ENCODE results near the gene PDE8B.

PDE8B gene

GRCh38 chr5:77232574-77233358, 22.3 kb downstream of the PDE8B start:
- no peak for DNase-seq (ENCODE audit: low spot score)

GRCh38 chr5:77235846-77236721, 25.6 kb downstream of the PDE8B start:
- DNase-seq (ENCODE audit: low spot score), result no peak

GRCh38 chr5:77239126-77239741, 28.8 kb downstream of the PDE8B start:
- no peak for DNase-seq (ENCODE audit: low spot score)

DNA sequence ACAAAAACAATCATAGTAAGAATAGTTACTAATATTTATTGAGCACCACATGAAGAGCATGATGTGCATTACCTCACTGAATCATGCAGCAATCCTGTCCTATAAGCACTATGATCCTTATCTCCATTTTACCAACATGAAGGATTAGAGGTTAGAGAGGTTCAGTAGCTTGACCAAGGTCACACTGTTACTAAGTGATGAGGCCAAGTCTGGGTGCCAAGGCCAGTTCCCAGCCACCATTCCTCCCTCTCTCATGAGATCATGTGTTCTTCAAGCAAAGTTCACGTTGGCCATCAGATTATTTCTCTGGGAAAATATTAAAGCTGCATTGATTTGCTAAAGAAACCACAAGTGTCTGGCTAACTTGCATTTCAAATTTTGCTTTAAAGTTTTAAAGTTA, 31.0 kb downstream of the PDE8B start:
- no peak for DNase-seq (ENCODE audit: low spot score)

GRCh38 chr5:77249475-77249874, 39.0 kb downstream of the PDE8B start:
- DNase-seq (ENCODE audit: low spot score), result no peak

DNA sequence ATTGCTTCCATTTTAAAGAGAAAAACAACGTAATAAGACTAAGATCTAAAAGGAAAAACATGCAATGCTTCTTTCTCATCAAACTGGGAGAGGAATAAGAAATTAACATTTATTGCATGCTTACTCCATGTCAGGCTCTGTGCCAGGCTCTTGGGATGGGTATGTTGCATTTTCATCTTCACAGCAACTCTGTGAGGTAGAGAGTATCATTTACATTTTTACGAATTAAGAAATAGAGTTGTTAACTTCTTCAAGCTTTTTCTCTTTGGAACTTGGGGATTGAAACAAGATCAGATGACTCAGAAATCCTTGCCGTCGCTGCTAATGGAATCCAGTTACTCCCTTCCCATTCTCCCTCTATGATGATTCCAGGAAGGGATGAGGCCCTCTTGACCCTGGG, 39.5 kb downstream of the PDE8B start:
- no peak for DNase-seq (ENCODE audit: low spot score)

- no peak for DNase-seq (ENCODE audit: low spot score)
Observed at GRCh38 chr5:77251921-77252320, 41.4 kb downstream of the PDE8B start.

GRCh38 chr5:77255617-77256016, 45.1 kb downstream of the PDE8B start:
- no peak for DNase-seq (ENCODE audit: low spot score)

GRCh38 chr5:77256406-77256805, 45.9 kb downstream of the PDE8B start:
- DNase-seq (ENCODE audit: low spot score), result no peak

DNA sequence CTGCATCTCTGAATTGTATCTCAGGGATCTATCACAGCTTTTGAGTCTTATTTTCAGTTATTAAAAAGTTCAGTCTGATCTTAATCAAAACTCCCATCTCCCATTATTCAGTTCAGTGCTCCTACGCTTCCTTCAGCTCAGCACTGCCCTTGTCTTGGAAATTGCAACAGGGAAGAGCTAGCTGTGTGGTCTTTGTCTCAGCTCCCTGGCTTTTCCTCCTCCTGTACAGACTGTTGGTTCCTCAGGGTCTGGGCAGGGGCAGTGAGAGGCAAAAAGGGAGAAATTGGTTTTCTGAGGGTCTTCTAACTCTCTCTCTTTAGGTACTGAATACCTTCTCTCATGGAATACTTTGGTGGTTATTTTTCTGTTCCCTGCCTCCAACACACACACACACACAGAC, 48.2 kb downstream of the PDE8B start:
- DNase-seq (ENCODE audit: low spot score), result no peak

- no peak for DNase-seq (ENCODE audit: low spot score)
Observed at GRCh38 chr5:77259476-77259875, 49.0 kb downstream of the PDE8B start.

DNA sequence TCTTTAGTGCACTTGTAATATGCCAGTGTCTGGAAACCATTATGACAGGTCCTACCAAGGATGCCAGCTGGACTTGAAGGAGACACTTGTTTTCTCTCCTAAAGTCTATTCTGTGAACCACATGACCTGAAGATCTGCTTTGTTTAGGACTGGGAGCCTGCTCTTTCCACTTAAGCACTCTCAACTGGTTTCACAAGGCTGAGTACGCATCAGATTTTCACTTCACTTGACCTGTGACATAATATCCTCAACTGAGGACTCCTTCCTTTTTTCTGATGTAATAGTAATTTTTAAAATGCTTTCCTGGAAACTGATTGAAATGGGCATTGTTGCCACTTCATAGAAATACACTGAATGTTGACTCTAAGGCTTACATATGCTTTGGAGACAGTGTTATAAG, 52.2 kb downstream of the PDE8B start:
- no peak for DNase-seq (ENCODE audit: low spot score)

DNA sequence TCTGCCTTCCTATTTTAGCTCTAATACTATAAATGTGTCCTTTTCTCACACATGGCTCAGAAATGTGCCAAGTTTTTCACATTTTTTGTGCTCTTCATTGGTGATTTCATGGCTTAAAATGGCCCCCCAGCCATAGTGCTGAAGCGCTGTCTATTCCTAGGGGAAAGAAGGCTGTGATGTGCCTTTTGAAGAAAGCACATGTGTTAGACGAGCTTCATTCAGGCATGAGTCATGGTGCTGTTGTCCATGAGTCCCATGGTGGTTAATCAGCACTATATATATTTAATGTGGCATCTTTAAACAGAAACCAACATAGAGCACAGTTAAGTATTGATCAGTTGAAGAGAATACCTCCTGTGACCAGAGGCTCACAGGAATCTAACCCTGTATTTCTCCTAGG, 55.8 kb downstream of the PDE8B start:
- no peak for DNase-seq (ENCODE audit: low spot score)

- DNase-seq (ENCODE audit: low spot score), result no peak
Observed at GRCh38 chr5:77267496-77267895, 57.0 kb downstream of the PDE8B start.

- no peak for DNase-seq (ENCODE audit: low spot score)
Observed at GRCh38 chr5:77272206-77272605, 61.7 kb downstream of the PDE8B start.

DNA sequence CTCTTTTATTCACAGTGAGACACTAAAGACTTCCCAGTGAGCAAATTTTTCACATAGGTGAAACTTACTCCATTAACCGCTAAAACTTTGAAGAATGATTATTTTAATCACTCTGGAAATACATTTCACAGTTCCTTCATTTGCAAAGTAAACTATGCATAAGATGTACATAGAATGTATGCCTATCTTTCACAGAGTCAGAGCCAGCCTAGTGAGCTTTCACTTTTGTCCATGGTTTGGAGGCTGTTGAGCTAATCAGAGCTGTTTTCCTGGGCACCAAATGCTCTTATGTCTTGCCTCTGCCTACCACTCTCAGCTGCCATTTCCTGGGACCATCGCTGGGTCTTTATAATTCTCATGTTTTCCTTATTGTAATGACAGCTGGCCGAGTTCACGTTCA, 67.3 kb downstream of the PDE8B start:
- no peak for DNase-seq (ENCODE audit: low spot score)

DNA sequence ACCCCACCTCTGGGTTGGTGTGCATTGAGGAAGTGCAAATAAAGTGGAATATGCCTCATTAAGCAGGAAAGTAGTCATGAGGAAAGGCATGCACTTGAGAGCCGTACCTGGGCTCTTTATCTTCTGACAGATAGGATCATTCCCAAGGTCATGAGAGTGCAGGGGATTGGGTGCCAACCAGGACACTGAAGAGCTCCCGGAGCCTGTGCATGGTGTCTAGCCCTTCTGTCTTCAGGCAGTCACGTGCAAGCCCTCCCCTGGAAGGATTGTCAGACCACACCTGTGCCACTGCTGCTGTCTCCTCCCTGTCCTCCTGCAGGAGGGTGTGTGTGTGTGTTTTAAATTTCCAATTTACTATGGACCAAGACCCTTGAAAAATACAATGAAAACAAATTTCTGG, 69.6 kb downstream of the PDE8B start:
- DNase-seq (ENCODE audit: low spot score), result no peak

GRCh38 chr5:77281969-77282336, 71.5 kb downstream of the PDE8B start:
- no peak for DNase-seq (ENCODE audit: low spot score)

- no peak for DNase-seq (ENCODE audit: low spot score)
Observed at GRCh38 chr5:77282337-77283027, 72.0 kb downstream of the PDE8B start.

- no peak for DNase-seq (ENCODE audit: low spot score)
Observed at GRCh38 chr5:77285251-77285841, 74.9 kb downstream of the PDE8B start.

- no peak for DNase-seq (ENCODE audit: low spot score)
Observed at GRCh38 chr5:77292026-77292757, 81.7 kb downstream of the PDE8B start.

Data from D341Med (cell line).